Body of pancreas (tissue), 4 donors: Measurements from ENCODE around the gene NDUFS1. TPM values are rescaled to one million over a fixed set of nuclear protein-coding genes. Genes with fewer than 3 reads are reported as not detected.

Experiments used
- ATAC-seq: fragments of 150-250 bp; one replicate; pipeline ENCODE4 v1.9.1; 2016
- DNase-seq, 4 donors: peaks; one replicate each; pipeline ENCODE4 v3.0.0-alpha.2; 2019
- H3K27ac ChIP-seq, 4 donors: fragments of 200-600 bp; sonication (generic); 1 replicate in 3 of 4; 2 replicates in 1 of 4; pipeline versions ENCODE4 v1.5.1 to v1.6.1; 2016 to 2019; ENCODE audit warnings: mild to moderate bottlenecking in 1 of 4, mixed read lengths in 1 of 4, moderate library complexity in 1 of 4
- H3K27me3 ChIP-seq, 2 donors: fragments of 200-600 bp; sonication (generic); one replicate each; pipeline ENCODE4 v1.6.0; 2016; ENCODE audit warnings: mild to moderate bottlenecking in 1 of 2
- H3K36me3 ChIP-seq, 2 donors: fragments of 200-600 bp; sonication (generic); replicated peaks in 1 of 2; 2 replicates each; pipeline ENCODE4 v1.5.1; 2016; ENCODE audit warnings: low read depth in 2 of 2; ENCODE audit not compliant: insufficient read depth in 1 of 2
- H3K4me1 ChIP-seq: fragments of 200-600 bp; sonication (generic); one replicate; pipeline ENCODE4 v1.6.0; 2016
- H3K4me3 ChIP-seq, 2 donors: fragments of 200-600 bp; sonication (generic); 1 replicate in 1 of 2; 2 replicates in 1 of 2; pipeline ENCODE4 v1.5.1; 2016 to 2019
- H3K9me3 ChIP-seq, 3 donors: fragments of 200-600 bp; sonication (generic); 1 replicate in 2 of 3; 2 replicates in 1 of 3; pipeline ENCODE4 v1.5.1; 2016
- POLR2A ChIP-seq, 3 donors: fragments of 450-650 bp; IDR thresholded peaks; one replicate each; pipeline ENCODE4 v1.6.1; 2016; ENCODE audit warnings: antibody characterized with exemption in 3 of 3, mild to moderate bottlenecking in 2 of 3
- WGBS, 2 donors: methylation state at CpG; one replicate each; pipeline ENCODE4 v1.1.5; 2017; 5-methylcytosine and 5-hydroxymethylcytosine counted together
- intact Hi-C: fragments of 100-400 bp; cut with DNase I; formaldehyde crosslinking; loops from one replicate; pipeline ENCODE4 v1.15.1; 2023
- total RNA-seq, 2 donors: library from RNA; depleted of rRNA; stranded (reverse); fragments of >200 nt; gene quantifications; one replicate each; pipeline ENCODE4 v1.1.0, GENCODE V29; 2016
- TF ChIP-seq, protein P1 (sequence below), 7 experiments: fragments of 450-650 bp in 4 of 7; fragments of 200-600 bp in 3 of 7; sonication (generic) in 3 of 7; IDR thresholded peaks; one replicate each; pipeline ENCODE4 v1.5.1; 2016 to 2019; ENCODE audit warnings: antibody characterized with exemption in 7 of 7

Gene NDUFS1
- total RNA-seq, 2 donors from 2014 or later, result 18.7 to 24.1 TPM

DNA sequence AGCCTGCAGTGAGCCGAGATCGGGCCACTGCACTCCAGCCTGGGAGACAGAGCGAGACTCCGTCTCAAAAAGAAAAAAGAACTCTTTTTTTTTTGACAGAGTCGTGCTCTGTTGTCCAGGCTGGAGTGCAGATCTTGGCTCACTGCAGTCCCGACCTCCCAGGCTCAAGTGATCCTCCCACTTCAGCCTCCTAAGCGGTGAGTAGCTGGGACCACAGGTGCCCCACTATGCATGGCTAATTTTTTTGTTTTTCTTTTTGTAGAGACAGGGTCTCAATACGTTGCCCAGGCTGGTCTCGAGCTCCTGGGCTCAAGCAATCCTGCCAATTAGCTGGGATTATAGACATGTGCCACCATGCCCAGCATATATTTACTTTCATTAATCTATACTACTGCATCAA is 60.8 kb downstream of the NDUFS1 start:
- Histone ChIP-seq H3K36me3 (no peaks in the 10 kb centered on the region), H3K4me1 (no peaks in the 10 kb centered on the region), H3K4me3 (no peak overlapping the region), H3K27me3 (no peaks in the 10 kb centered on the region), H3K9me3 (no peaks in the 10 kb centered on the region), H3K27ac (no peak overlapping the region)
- TF ChIP-seq, protein P1, sequence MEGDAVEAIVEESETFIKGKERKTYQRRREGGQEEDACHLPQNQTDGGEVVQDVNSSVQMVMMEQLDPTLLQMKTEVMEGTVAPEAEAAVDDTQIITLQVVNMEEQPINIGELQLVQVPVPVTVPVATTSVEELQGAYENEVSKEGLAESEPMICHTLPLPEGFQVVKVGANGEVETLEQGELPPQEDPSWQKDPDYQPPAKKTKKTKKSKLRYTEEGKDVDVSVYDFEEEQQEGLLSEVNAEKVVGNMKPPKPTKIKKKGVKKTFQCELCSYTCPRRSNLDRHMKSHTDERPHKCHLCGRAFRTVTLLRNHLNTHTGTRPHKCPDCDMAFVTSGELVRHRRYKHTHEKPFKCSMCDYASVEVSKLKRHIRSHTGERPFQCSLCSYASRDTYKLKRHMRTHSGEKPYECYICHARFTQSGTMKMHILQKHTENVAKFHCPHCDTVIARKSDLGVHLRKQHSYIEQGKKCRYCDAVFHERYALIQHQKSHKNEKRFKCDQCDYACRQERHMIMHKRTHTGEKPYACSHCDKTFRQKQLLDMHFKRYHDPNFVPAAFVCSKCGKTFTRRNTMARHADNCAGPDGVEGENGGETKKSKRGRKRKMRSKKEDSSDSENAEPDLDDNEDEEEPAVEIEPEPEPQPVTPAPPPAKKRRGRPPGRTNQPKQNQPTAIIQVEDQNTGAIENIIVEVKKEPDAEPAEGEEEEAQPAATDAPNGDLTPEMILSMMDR (IDR thresholded peaks at IDR 0.05), result no peak
- no peak for TF ChIP-seq POLR2A (IDR thresholded peaks at IDR 0.05)
- WGBS, 2 donors, result 89 to 97% methylated on average over 9 of the region's 9 CpGs
- intact Hi-C loops, result no loop called here
- DNase-seq (no peak), ATAC-seq (no peak)

DNA sequence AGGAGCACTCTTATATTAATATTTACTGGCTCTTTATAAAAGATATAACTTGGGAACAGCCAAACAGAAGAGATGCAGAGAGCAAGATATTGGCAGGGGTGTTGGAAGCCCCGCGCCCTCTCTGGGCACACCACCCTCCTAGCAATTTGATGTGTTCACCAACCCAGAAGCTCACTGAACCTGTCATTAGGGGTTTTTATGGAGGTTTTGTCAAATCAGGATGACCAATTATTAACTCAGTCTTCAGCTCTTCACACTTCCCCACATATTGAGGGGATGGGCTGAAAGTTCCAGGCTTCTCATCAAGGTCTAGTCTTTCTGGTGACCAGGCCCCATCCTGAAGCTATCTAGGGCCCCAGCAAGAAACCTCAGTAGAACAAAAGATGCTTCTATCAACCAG is 62.4 kb downstream of the NDUFS1 start:
- WGBS, 2 donors, result 92 to 100% methylated on average over 2 of the region's 2 CpGs
- no peak for DNase-seq
- Histone ChIP-seq H3K9me3 (no peaks in the 10 kb centered on the region), H3K4me3 (no peak overlapping the region), H3K4me1 (no peaks in the 10 kb centered on the region), H3K27ac (no peak overlapping the region), H3K27me3 (no peaks in the 10 kb centered on the region), H3K36me3 (no peaks in the 10 kb centered on the region)
- TF ChIP-seq POLR2A (IDR thresholded peaks at IDR 0.05), result no peak
- TF ChIP-seq, protein P1 (IDR thresholded peaks at IDR 0.05), result no peak
- no peak for ATAC-seq
- intact Hi-C loops, result no loop called here

DNA sequence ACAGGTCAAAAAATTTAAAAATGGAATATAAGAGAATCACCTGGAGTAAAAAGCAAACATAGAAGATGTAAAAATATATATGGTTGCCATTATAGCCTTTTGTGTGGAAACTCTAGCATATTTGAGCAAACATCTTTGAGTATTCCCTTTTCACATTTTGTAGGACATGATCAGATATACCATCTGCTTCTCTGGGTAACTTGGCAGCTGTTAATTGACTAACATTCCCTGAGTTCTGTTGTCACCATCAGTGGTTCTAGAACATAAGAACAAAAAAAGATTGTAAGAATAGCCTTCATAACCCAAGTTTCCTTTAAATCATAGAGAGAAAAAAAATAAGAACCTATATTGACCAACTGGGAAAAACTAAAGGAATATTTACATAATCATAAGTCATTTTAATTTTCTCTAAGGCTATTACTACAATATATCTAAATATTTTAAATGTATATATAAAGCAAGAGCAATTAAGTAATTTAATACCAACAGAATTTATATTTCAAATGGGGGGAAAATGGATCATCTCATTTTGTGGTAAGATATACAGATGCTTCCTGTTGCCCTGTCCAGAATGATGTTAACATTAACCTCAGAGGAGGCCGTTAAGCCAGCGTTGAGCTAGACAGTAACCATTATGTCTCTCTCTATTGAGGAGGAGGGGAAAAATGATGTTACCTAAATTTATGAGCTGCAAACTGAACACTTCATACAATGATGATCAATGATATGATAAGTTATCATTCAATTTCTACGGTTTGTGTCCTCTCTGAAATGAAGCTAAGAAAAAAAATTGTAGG is 63.5 kb downstream of the NDUFS1 start:
- Histone ChIP-seq H3K9me3 (no peaks in the 10 kb centered on the region), H3K27ac (no peak overlapping the region), H3K36me3 (no peaks in the 10 kb centered on the region), H3K27me3 (no peaks in the 10 kb centered on the region), H3K4me1 (no peaks in the 10 kb centered on the region), H3K4me3 (no peak overlapping the region)
- WGBS, 2 donors, result 63 to 78% methylated on average over 3 of the region's 3 CpGs
- intact Hi-C loops, result no loop called here
- TF ChIP-seq POLR2A (IDR thresholded peaks at IDR 0.05), result no peak
- TF ChIP-seq, protein P1 (IDR thresholded peaks at IDR 0.05), result no peak
- DNase-seq (no peak), ATAC-seq (no peak)

DNA sequence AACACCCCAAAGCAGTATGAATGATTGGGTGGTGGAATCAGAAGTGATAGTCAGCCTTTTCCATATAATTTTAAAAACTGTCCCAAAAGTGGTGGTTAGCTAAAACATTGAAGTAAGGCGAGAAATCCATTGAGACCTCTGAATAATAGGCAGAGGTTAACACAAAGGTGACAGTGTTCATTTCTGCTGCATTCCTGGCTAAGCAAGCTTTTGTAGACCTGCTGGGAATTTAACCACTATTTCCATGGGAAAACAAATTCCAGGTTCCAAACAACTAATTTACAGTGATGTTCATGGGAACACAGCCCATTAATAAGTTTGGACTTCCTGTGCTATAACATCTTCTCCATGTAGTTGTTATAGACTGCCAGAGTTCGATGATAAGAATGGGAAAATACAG is 66.9 kb downstream of the NDUFS1 start:
- DNase-seq, result no peak
- Histone ChIP-seq H3K27ac (no peak overlapping the region), H3K9me3 (no peaks in the 10 kb centered on the region), H3K36me3 (no peaks in the 10 kb centered on the region), H3K4me3 (no peak overlapping the region), H3K27me3 (no peaks in the 10 kb centered on the region), H3K4me1 (peaks cover under 1% of the 10 kb centered on the region)
- no peak for ATAC-seq
- 86 to 91% methylated on average over 2 of the region's 2 CpGs for WGBS, 2 donors
- TF ChIP-seq, protein P1 (IDR thresholded peaks at IDR 0.05), result no peak
- TF ChIP-seq POLR2A (IDR thresholded peaks at IDR 0.05), result no peak
- intact Hi-C loops, result no loop called here

DNA sequence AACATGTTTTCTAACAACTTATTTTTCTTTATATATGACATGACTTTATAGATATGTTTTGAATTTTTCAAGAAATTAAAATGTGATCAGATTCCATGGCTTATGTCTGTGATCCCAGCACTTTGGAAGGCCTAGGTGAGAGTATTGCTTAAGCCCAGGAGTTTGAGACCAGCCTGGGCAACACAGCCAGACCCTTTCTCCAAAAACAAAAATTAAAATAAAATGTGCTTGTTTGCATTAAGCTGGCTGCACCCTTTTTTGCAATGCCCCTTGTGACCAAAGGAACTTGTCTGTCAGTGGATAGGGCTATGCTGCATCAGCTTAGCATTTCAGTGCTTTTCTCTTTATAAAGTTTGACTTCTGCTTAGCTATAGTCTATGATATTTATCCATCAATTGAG is 71.0 kb downstream of the NDUFS1 start:
- TF ChIP-seq POLR2A (IDR thresholded peaks at IDR 0.05), result no peak
- TF ChIP-seq, protein P1 (IDR thresholded peaks at IDR 0.05), result no peak
- Histone ChIP-seq H3K4me3 (no peak overlapping the region), H3K36me3 (no peaks in the 10 kb centered on the region), H3K27ac (no peak overlapping the region), H3K27me3 (no peaks in the 10 kb centered on the region), H3K4me1 (peaks cover 14% of the 10 kb centered on the region), H3K9me3 (no peaks in the 10 kb centered on the region)
- DNase-seq (no peak), ATAC-seq (no peak)
- intact Hi-C loops, result no loop called here
